H1 (cell line): Measurements from ENCODE around the gene ANKRD9.

ENCODE experiments used
- CHD7 ChIP-seq: fragments of 300-600 bp; sonication (generic); IDR thresholded peaks from 2 replicates; pipeline ENCODE4 v1.7.1; 2012; ENCODE audit warnings: low read length, moderate library complexity, mild to moderate bottlenecking, inconsistent platforms; ENCODE audit not compliant: insufficient replicate concordance
- CTCF ChIP-seq, 3 experiments: IDR thresholded peaks; 1 replicate in 2 of 3; 2 replicates in 1 of 3; pipeline versions ENCODE4 v1.5.1 to v1.6.1; 2011; ENCODE audit warnings: low read length in 3 of 3, mild to moderate bottlenecking in 3 of 3, inconsistent platforms in 2 of 3, low read depth in 1 of 3, moderate library complexity in 1 of 3; ENCODE audit not compliant: insufficient read depth in 1 of 3; ENCODE audit errors: control extremely low read depth in 1 of 3
- EZH2 ChIP-seq: fragments of 200-600 bp; sonication (generic); IDR thresholded peaks from 2 replicates; pipeline ENCODE4 v1.7.1; 2012; ENCODE audit warnings: low read depth, mild to moderate bottlenecking, moderate library complexity, low read length, inconsistent platforms; ENCODE audit not compliant: severe bottlenecking
- GABPA ChIP-seq: IDR thresholded peaks from 2 replicates; pipeline ENCODE4 v1.6.1; 2011; ENCODE audit warnings: mild to moderate bottlenecking, low read length, moderate library complexity, borderline replicate concordance; ENCODE audit not compliant: insufficient read depth
- POLR2AphosphoS5 ChIP-seq: IDR thresholded peaks from 2 replicates; pipeline ENCODE4 v1.6.1; 2011; ENCODE audit warnings: low read depth, low read length

GRCh38 chr14:102540315-102541028 lies 30.9 kb upstream of the ANKRD9 start:
- TF ChIP-seq CHD7 (no peak), GABPA (no peak), CTCF (IDR thresholded peaks at IDR 0.05; ENCODE audit: control extremely low read depth in 1 of 3, insufficient read depth in 1 of 3, low read depth in 1 of 3, low read length in 3 of 3) (no peak), POLR2AphosphoS5 (no peak), EZH2 (no peak)
